ENCODE measurements around the gene MIPOL1.
"Not testable (repeated sequence)": the region's sequence is repeated elsewhere in the genome, so short reads cannot be mapped to it uniquely, and the experiment has no call there.

The MIPOL1 gene

GRCh38 chr14:37236044-37236443, 38.3 kb downstream of the MIPOL1 start:
- DNase-seq = not testable (repeated sequence)

DNA sequence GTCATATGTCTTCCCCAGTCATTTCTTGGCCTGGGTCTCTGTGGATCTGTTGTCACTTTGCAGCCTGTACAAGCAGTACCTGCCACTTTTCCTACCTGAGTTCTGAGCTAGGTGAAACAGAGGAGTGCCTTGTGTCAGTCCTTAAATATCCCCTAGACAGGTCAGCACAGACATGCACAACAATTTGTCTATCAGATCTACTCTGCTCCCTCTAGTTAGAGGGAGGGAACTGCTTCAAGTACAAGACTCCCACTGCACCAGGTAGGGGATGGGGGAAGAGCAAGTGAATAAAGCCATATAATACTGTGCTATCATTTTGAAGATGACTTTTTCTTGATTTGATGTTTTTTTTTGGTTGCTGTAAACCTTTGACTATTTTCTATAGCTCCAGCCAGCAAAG, 39.4 kb downstream of the MIPOL1 start:
- no peak for DNase-seq

- no peak for DNase-seq
Observed at GRCh38 chr14:37237735-37238200, 40.0 kb downstream of the MIPOL1 start.

- DNase-seq = no peak
Observed at GRCh38 chr14:37241198-37241597, 43.5 kb downstream of the MIPOL1 start.

GRCh38 chr14:37246427-37246829, 48.7 kb downstream of the MIPOL1 start:
- peak; percentile 47 to 61 (median 48) for DNase-seq

GRCh38 chr14:37247791-37248461, 50.2 kb downstream of the MIPOL1 start:
- DNase-seq = no peak

DNA sequence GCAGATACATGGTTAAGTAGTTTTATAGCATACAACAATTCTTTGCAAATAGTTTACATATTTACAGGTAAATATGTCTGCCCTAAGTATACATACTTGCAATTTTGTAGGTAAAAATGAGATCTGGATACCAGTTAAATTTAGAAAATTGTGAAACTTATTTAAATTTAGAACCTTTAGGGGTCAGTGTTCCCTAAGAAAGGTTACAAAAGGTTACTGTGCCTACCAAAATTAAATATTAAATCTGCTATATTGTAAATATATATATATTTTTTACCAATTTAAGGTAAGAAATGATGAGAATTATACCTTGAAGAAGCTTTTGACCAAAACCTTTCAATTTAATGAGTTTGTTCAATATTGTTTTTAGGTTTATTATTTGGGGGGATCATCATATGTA, 54.0 kb downstream of the MIPOL1 start:
- no peak for DNase-seq

GRCh38 chr14:37252434-37252833, 54.7 kb downstream of the MIPOL1 start:
- no peak for DNase-seq

DNA sequence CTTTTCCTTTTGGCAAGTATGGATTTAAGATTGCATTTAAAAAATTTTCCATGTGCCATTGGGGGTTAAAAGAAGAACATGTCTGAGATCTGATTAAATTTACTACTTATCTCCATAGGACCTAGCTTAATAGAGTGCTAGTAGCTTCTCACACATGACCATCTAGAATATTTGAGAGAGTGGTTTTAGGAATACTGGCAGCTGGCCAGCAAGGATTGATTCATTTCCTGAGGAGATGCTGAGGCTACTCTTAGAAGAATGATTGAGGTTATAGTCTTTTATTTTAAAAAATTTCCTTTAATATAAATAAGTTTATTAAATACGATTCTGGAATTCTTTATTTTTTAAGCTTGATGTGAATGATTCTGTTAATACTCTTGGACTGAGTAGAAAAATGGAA, 56.2 kb downstream of the MIPOL1 start:
- no peak for DNase-seq

DNA sequence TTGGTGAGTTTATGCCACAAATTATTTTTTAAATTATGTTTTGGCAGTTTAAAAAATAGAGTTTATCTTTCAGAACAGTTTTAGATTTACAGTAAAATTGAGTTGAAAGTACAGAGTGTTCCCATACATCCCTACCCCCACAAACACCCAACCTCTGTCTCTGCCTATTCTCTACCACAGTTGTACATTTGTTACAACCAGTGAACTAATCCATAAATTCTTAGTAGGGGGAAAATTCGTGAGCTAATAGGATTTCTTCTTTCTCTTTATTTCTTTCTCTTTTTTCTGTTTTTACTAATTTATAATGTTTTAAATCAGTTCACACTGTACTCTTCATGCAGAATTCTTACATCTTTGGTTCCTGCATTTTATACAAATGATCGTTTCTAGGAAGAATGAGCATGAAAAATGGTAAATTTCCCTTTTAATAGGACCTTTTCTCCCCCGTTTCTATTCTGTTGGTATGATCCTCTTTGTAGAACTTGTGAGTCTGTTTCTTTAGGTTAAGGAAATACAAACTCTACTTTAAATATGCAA, 56.7 kb downstream of the MIPOL1 start:
- no peak for DNase-seq

- DNase-seq = no peak
Observed at GRCh38 chr14:37257501-37258070, 59.8 kb downstream of the MIPOL1 start.

- no peak for DNase-seq
Observed at GRCh38 chr14:37262649-37263048, 64.9 kb downstream of the MIPOL1 start.

GRCh38 chr14:37263656-37264236, 66.0 kb downstream of the MIPOL1 start:
- DNase-seq = no peak

GRCh38 chr14:37268788-37269187, 71.1 kb downstream of the MIPOL1 start:
- DNase-seq = no peak

DNA sequence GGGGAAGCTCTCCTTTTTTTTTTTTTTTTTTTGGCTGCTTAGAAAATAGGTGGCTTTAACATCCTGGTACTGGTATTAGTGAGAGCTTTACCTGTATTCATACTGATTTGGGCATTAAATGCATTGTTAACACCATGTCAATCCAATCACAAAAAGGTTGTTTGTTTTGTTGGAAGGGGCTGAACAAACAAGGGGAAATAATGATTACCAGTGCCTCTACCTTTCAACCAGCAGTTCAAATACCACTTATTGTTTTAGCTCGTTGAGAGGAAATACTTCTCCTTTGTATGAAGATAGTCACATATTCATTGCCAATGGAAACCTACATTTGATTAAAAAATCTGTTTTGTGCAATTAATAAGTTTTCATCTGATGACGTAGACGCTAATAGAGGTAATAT, 72.9 kb downstream of the MIPOL1 start:
- no peak for DNase-seq

GRCh38 chr14:37272569-37272968, 74.8 kb downstream of the MIPOL1 start:
- no peak for DNase-seq

DNA sequence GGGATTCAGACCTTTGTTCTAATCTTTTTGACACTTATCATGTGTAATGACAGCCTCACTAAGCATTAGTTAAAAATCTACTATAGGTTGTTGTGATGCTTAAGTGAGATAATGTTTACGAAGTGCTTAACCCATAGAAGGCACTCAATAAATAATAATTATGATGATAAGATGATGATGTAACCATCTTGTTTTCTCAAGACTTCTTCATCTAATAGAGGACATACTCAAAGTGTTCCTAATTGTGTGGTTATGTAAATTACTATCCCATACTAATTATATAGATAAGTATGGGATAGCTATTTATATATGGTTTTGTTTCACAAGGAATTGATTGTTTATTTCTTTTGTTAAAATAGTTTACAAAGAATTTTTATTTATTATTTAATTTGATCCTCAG, 76.9 kb downstream of the MIPOL1 start:
- DNase-seq = no peak

GRCh38 chr14:37275963-37276362, 78.2 kb downstream of the MIPOL1 start:
- DNase-seq = no peak

DNA sequence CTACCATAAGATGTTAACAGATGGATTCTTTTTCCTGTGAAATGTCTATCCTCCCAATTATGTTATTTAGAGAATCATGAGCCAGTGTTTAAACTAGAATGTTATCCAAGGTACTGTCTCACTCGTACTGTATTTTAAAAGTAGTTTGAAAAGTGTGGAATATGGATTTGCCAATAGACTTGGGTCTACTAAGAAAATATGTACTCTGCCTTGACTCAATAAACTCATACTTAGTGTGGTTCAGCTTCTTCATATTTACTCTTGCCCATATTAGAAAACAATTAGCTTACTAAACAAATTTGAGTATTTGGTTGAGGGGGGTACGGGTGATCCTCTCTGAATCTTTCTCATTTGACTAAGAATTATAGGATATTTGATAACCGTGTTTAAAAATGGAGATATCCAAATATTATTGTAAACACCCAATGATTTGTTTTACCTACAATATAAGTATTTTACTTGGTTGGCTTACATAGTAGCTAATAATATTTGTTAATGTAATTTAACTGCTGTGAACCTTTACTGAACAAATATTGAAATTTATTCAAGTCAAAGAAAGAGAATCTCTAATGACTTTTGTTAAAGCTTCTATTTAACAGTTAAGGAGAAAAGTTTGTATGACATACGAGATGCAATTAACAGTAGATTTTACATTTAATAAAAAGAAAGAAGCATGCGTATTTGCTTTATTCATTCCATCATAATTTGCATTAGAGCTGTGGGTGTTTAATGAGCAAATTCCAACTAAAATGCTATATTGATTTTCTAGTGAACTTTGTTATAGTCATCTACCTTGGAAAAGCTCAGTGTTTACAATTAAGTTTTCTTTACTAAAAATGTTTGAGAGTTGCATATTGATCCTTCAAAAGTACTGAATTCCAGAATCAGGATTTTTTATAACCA, 81.2 kb downstream of the MIPOL1 start:
- DNase-seq = no peak

- DNase-seq = no peak
Observed at GRCh38 chr14:37279818-37280217, 82.1 kb downstream of the MIPOL1 start.

DNA sequence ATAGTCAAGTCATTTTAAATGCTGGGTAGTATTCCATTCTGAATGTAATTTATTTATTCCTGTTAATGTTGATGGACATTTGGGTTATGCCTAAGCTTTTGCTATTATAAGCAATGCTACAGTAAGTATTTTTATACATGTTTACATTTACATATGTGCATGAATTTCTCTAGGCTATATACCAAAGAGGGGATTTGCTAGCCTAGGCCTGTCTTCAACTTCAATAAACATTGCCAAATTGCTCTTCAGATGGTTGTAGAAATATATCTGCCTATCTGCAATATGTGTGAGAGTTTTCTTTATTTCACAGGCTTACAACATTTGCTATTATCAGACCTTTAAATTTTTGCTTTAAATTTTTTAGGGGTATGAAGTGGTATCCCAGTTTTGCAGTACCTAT, 87.0 kb downstream of the MIPOL1 start:
- no peak for DNase-seq

- no peak for DNase-seq
Observed at GRCh38 chr14:37285220-37285619, 87.5 kb downstream of the MIPOL1 start.

GRCh38 chr14:37289688-37290087, 92.0 kb downstream of the MIPOL1 start:
- DNase-seq = no peak
